Natural killer cell (primary cell): ENCODE results near the gene METTL9. TPM values are rescaled to one million over a fixed set of nuclear protein-coding genes. Genes with fewer than 3 reads are reported as not detected.

Source experiments
- ATAC-seq, 3 donors: fragments of 150-1000 bp in 2 of 3; fragments of 200-7000 bp in 1 of 3; cut with Tn5 transposase; 1 replicate in 1 of 3; 2 replicates in 2 of 3; pipeline ENCODE4 v1.10.0; 2021; ENCODE audit warnings: mild to moderate bottlenecking in 2 of 3, moderate library complexity in 2 of 3
- DNase-seq, 2 donors: peaks; one replicate each; pipeline versions ENCODE4 v3.0.0 to v3.0.0-alpha.2; 2013 to 2021; ENCODE audit warnings: mixed read lengths in 1 of 2
- H3K27ac ChIP-seq: one replicate; pipeline ENCODE4 v1.5.1; 2013; ENCODE audit warnings: mild to moderate bottlenecking, low read length
- H3K27me3 ChIP-seq: one replicate; pipeline ENCODE4 v1.6.1; 2013; ENCODE audit warnings: low read length; ENCODE audit not compliant: control insufficient read depth, insufficient read depth
- H3K36me3 ChIP-seq: one replicate; pipeline ENCODE4 v1.6.1; 2013; ENCODE audit warnings: low read length; ENCODE audit not compliant: control insufficient read depth, insufficient read depth
- H3K4me1 ChIP-seq: one replicate; pipeline ENCODE4 v1.6.1; 2013; ENCODE audit warnings: low read length; ENCODE audit not compliant: control insufficient read depth, insufficient read depth
- H3K4me3 ChIP-seq: one replicate; pipeline ENCODE4 v1.5.1; 2013; ENCODE audit warnings: low read length
- H3K9me3 ChIP-seq: one replicate; pipeline ENCODE4 v1.6.1; 2013; ENCODE audit warnings: low read length; ENCODE audit not compliant: control insufficient read depth, insufficient read depth
- H3K27ac Mint-ChIP-seq, 2 donors: one replicate each; pipeline ENCODE4 v1.8.0; 2022; ENCODE audit warnings: mild to moderate bottlenecking in 2 of 2, mixed read lengths in 2 of 2, moderate library complexity in 1 of 2
- H3K27me3 Mint-ChIP-seq, 2 donors: one replicate each; pipeline ENCODE4 v1.8.0; 2022; ENCODE audit warnings: low read depth in 2 of 2, mixed read lengths in 2 of 2
- H3K36me3 Mint-ChIP-seq: one replicate; pipeline ENCODE4 v1.8.0; 2022; ENCODE audit warnings: mixed read lengths
- H3K4me1 Mint-ChIP-seq, 2 donors: one replicate each; pipeline ENCODE4 v1.8.0; 2022; ENCODE audit warnings: mixed read lengths in 2 of 2
- H3K4me3 Mint-ChIP-seq: one replicate; pipeline ENCODE4 v1.8.0; 2022; ENCODE audit warnings: mild to moderate bottlenecking, moderate library complexity, mixed read lengths
- H3K9me3 Mint-ChIP-seq, 2 donors: one replicate each; pipeline ENCODE4 v1.8.0; 2022; ENCODE audit warnings: mixed read lengths in 2 of 2
- CTCF ChIP-seq: fragments of 200-600 bp; IDR thresholded peaks from one replicate; pipeline ENCODE4 v1.8.0; 2022; ENCODE audit warnings: antibody characterized with exemption
- WGBS: methylation state at CpG from one replicate; pipeline ENCODE4 v1.1.7; 2013; ENCODE audit warnings: missing lambda C conversion rate; ENCODE audit not compliant: insufficient coverage; 5-methylcytosine and 5-hydroxymethylcytosine counted together
- intact Hi-C: fragments of 100-400 bp; cut with micrococcal nuclease; formaldehyde crosslinking; loops from one replicate; pipeline ENCODE4 v1.14.2; 2022
- total RNA-seq, 4 donors: library from RNA; stranded (reverse); fragments of 120-200 nt in 1 of 4; gene quantifications; one replicate each; pipeline versions ENCODE4 v1.2.3 to v1.2.4, GENCODE V29; 2013 to 2022

METTL9 gene
- total RNA-seq, 3 donors from 2014 or later (not counting 1 experiment from before 2014, with no cell fraction given) = 73.1 to 110 (median 85.1) TPM

- ATAC-seq (no peak), DNase-seq (no peak)
- H3K27me3 Mint-ChIP-seq = no peaks in the 10 kb centered on the region
- peaks cover 24% of the 10 kb centered on the region for H3K4me1 ChIP-seq
- peaks cover 54 to 58% of the 10 kb centered on the region in 2 donors for H3K4me1 Mint-ChIP-seq
- no peaks in the 10 kb centered on the region for H3K9me3 ChIP-seq
- intact Hi-C loops = no loop called here
- H3K27ac Mint-ChIP-seq = no peak overlapping the region
- H3K4me3 Mint-ChIP-seq = no peak overlapping the region
- no peaks in the 10 kb centered on the region for H3K36me3 ChIP-seq
- 96% methylated on average over 2 of the region's 2 CpGs for WGBS
- H3K4me3 ChIP-seq = no peak overlapping the region
- no peak for TF ChIP-seq CTCF
- no peaks in the 10 kb centered on the region for H3K27me3 ChIP-seq
- H3K36me3 Mint-ChIP-seq = no peaks in the 10 kb centered on the region
- H3K9me3 Mint-ChIP-seq = no peaks in the 10 kb centered on the region
- no peak overlapping the region for H3K27ac ChIP-seq
Observed at GRCh38 chr16:21610766-21611165, 11.4 kb downstream of the METTL9 start.

- 82% methylated on average over 4 of the region's 4 CpGs for WGBS
- Mint-ChIP-seq H3K9me3 (no peaks in the 10 kb centered on the region), H3K27ac (peak overlapping the region in 1 of 2 donors; percentile 54)
Observed at GRCh38 chr16:21611198-21611555, 11.8 kb downstream of the METTL9 start.

DNA sequence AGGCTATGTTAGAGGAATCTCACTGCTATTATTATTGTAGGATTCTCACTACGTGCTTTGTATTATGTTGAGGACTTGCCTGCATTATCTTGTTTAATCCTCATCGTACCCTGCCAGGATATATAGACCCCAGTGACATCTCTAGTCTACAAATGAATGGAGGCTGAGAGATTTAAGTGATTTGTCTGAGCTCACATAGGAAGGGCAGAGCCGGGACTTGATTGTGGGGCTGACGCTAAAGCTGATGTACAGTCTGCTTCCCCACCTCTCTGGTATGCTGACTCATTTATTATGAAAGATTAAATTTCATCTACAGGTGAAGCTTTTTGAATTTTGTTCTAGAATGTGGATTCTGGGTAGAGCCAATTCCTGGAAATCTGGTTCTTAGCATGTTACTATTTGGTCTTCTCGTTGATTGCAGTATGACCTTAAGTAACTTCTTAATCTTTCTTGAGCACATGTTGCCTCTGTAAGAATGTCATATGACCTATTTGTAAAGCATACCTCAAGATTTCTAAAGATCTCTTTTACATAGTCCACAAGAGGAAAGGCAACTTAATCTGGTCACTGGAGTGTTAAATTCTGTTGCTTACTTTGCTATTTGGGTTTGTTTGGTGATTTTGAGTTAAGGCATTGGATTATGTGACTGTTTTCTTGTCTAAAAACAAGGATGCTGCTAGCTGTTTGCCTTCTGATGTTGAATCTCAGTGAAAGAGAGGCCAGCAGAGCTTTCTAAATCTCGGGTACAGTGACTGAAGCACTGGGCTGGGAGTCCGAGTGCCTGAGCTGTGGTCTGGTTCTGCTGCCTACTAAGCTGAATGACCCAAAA is 12.4 kb downstream of the METTL9 start:
- peak in 1 of 3 donors; percentile 64 for ATAC-seq
- intact Hi-C loops = no loop called here
- no peak overlapping the region for H3K27ac ChIP-seq
- 80% methylated on average over 5 of the region's 7 CpGs for WGBS
- no peaks in the 10 kb centered on the region for H3K9me3 ChIP-seq
- TF ChIP-seq CTCF = no peak
- no peaks in the 10 kb centered on the region for H3K9me3 Mint-ChIP-seq
- no peaks in the 10 kb centered on the region for H3K36me3 ChIP-seq
- H3K27me3 Mint-ChIP-seq = no peaks in the 10 kb centered on the region
- H3K4me1 ChIP-seq = peaks cover 27% of the 10 kb centered on the region
- no peak overlapping the region for H3K4me3 ChIP-seq
- DNase-seq = no peak
- H3K27ac Mint-ChIP-seq = peak overlapping the region; percentile 54 to 70
- H3K4me3 Mint-ChIP-seq = no peak overlapping the region
- H3K27me3 ChIP-seq = no peaks in the 10 kb centered on the region
- no peaks in the 10 kb centered on the region for H3K36me3 Mint-ChIP-seq
- H3K4me1 Mint-ChIP-seq = peaks cover 58 to 68% of the 10 kb centered on the region in 2 donors

More at GRCh38 chr16:21611198-21611555, 11.8 kb downstream of the METTL9 start:
- intact Hi-C loops = no loop called here
- Mint-ChIP-seq H3K4me3 (no peak overlapping the region), H3K36me3 (no peaks in the 10 kb centered on the region), H3K4me1 (peaks cover 58 to 62% of the 10 kb centered on the region in 2 donors), H3K27me3 (no peaks in the 10 kb centered on the region)
- Histone ChIP-seq H3K4me1 (peaks cover 26% of the 10 kb centered on the region), H3K27me3 (no peaks in the 10 kb centered on the region), H3K27ac (no peak overlapping the region), H3K36me3 (no peaks in the 10 kb centered on the region), H3K9me3 (no peaks in the 10 kb centered on the region), H3K4me3 (no peak overlapping the region)
- TF ChIP-seq CTCF = no peak
- DNase-seq = no peak
- no peak for ATAC-seq
